GM19023 (cell line): Measurements from ENCODE around the gene RPL5.

ENCODE experiments used
- ATAC-seq: cut with Tn5 transposase; IDR thresholded peaks from one replicate; pipeline ENCODE4 v1.9.1; 2021; ENCODE audit warnings: mild to moderate bottlenecking, moderate library complexity; ENCODE audit not compliant: unreplicated experiment

RPL5 gene

GRCh38 chr1:92853299-92853698 is 21.5 kb downstream of the RPL5 start:
- ATAC-seq, result no peak

- no peak for ATAC-seq
Measured at GRCh38 chr1:92854101-92854785, 22.4 kb downstream of the RPL5 start.

- ATAC-seq, result no peak
Measured at GRCh38 chr1:92855236-92855635, 23.4 kb downstream of the RPL5 start.

GRCh38 chr1:92857817-92858216 is 26.0 kb downstream of the RPL5 start:
- no peak for ATAC-seq

GRCh38 chr1:92858564-92859399 is 26.9 kb downstream of the RPL5 start:
- ATAC-seq, result no peak

GRCh38 chr1:92859400-92860039 is 27.7 kb downstream of the RPL5 start:
- ATAC-seq, result no peak

GRCh38 chr1:92862605-92863004 is 30.8 kb downstream of the RPL5 start:
- ATAC-seq, result no peak

GRCh38 chr1:92864131-92864530 is 32.3 kb downstream of the RPL5 start:
- no peak for ATAC-seq

GRCh38 chr1:92870591-92870990 is 38.8 kb downstream of the RPL5 start:
- ATAC-seq, result no peak

- ATAC-seq, result no peak
Measured at GRCh38 chr1:92872719-92873118, 40.9 kb downstream of the RPL5 start.

GRCh38 chr1:92874987-92875386 is 43.1 kb downstream of the RPL5 start:
- no peak for ATAC-seq

GRCh38 chr1:92876351-92876750 is 44.5 kb downstream of the RPL5 start:
- ATAC-seq, result no peak

GRCh38 chr1:92877081-92877711 is 45.4 kb downstream of the RPL5 start:
- no peak for ATAC-seq

GRCh38 chr1:92877792-92878191 is 46.0 kb downstream of the RPL5 start:
- ATAC-seq, result peak; percentile 54

GRCh38 chr1:92879316-92879968 is 47.6 kb downstream of the RPL5 start:
- ATAC-seq, result no peak

GRCh38 chr1:92881391-92881790 is 49.6 kb downstream of the RPL5 start:
- ATAC-seq, result no peak

- ATAC-seq, result no peak
Measured at GRCh38 chr1:92882819-92883218, 51.0 kb downstream of the RPL5 start.

- no peak for ATAC-seq
Measured at GRCh38 chr1:92883297-92883696, 51.5 kb downstream of the RPL5 start.

GRCh38 chr1:92884195-92884594 is 52.4 kb downstream of the RPL5 start:
- no peak for ATAC-seq

GRCh38 chr1:92886886-92887419 is 55.1 kb downstream of the RPL5 start:
- no peak for ATAC-seq

- ATAC-seq, result no peak
Measured at GRCh38 chr1:92887465-92887864, 55.6 kb downstream of the RPL5 start.
